Measurements from ENCODE around the gene SLC9A5.

The SLC9A5 gene

DNA sequence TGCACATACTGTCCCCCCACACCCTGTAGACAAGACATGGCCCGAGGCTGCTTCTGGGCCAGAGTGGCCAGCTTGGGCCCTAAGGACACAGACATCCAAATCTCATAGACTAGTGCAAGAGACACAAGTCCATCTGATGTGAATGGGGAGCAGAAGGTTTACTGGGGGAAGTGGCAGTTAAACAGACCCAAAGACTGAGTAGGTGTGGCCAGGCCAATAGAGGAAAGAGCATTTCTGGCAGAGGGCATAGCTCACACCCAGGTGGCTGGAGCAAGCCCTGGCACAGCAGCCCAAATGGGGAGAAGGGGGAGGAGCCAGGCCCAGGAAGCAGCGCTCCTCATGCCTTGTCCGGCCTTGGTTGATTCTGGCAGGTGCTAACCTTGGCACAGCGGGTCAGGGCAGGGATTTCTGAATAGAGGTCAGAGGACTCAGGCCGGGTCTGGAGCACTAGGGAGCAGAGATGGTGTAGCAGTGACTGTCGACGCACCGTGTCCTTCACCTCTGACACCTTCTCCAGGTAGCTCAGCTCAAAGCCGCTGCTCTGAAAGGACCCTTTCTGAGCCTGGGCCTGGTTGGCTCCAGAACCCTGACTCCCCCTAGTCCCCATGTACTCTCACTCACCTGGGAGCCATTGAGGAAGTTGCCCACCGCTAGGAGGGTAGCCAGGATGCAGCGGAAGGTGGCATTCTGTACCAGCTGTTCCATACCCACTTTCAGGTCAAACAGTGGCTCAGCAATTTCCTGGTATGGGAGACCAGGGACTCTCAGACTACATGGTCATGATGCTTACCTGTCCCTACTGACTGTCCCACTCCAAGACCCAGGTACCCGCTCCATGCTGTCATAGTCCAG, 17.7 kb upstream of the SLC9A5 start:
- H3K4me3 ChIP-seq (ENCODE audit: low read length): no peak overlapping the region
- no peaks in the 10 kb centered on the region; the same call in 1 of the 2 replicates for H3K4me1 ChIP-seq (ENCODE audit: control insufficient read depth, insufficient read depth, low read length)
- WGBS (ENCODE audit: insufficient coverage, insufficient read length): no CpG with 5 or more reads among the region's 12 CpGs
- no peak for DNase-seq (ENCODE audit: low read depth, low spot score)
- H3K27ac ChIP-seq (ENCODE audit: low read length): no peak overlapping the region
- no peaks in the 10 kb centered on the region for H3K9me3 ChIP-seq (ENCODE audit: control insufficient read depth, insufficient read depth, low read length)
- H3K27me3 ChIP-seq (ENCODE audit: control insufficient read depth, insufficient read depth, low read length): no peaks in the 10 kb centered on the region
- H3K36me3 ChIP-seq (ENCODE audit: control insufficient read depth, insufficient read depth, low read length): peaks cover 36% of the 10 kb centered on the region

- WGBS (ENCODE audit: insufficient coverage, insufficient read length): no CpG with 5 or more reads among the region's 7 CpGs
- H3K27ac ChIP-seq (ENCODE audit: low read length): no peak overlapping the region
- H3K36me3 ChIP-seq (ENCODE audit: control insufficient read depth, insufficient read depth, low read length): peaks cover 50% of the 10 kb centered on the region
- peaks cover 2% of the 10 kb centered on the region; the same call in 1 of the 2 replicates for H3K4me1 ChIP-seq (ENCODE audit: control insufficient read depth, insufficient read depth, low read length)
- DNase-seq (ENCODE audit: low read depth, low spot score): no peak
- no peaks in the 10 kb centered on the region for H3K9me3 ChIP-seq (ENCODE audit: control insufficient read depth, insufficient read depth, low read length)
- H3K27me3 ChIP-seq (ENCODE audit: control insufficient read depth, insufficient read depth, low read length): no peaks in the 10 kb centered on the region
- no peak overlapping the region for H3K4me3 ChIP-seq (ENCODE audit: low read length)
Measured at GRCh38 chr16:67233596-67233995, 15.2 kb upstream of the SLC9A5 start.

DNA sequence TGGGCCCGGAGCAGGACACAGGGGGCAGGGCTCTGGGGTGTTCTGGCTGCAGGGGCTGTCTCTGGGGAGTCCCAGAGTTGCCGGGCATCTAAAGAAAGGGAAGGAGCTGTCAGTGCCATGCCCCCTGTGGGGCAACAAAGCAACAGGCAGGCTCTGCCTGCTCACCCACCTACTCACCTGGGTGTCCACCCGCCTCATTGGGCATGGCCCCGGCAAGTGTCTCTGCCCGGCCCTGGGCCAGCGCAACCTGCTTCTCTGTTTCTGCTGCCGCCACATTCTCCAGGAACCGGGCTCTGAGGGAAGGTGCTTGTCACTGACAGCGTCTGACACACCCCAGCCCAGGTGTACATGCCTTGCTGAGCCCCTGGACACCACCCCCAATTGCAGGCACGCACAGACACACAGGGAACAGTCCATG, 14.6 kb upstream of the SLC9A5 start:
- Histone ChIP-seq H3K9me3 (ENCODE audit: control insufficient read depth, insufficient read depth, low read length) (no peaks in the 10 kb centered on the region), H3K27ac (ENCODE audit: low read length) (no peak overlapping the region), H3K36me3 (ENCODE audit: control insufficient read depth, insufficient read depth, low read length) (peaks cover 48% of the 10 kb centered on the region), H3K4me3 (ENCODE audit: low read length) (no peak overlapping the region), H3K4me1 (ENCODE audit: control insufficient read depth, insufficient read depth, low read length) (peaks cover 2% of the 10 kb centered on the region; the same call in 1 of the 2 replicates), H3K27me3 (ENCODE audit: control insufficient read depth, insufficient read depth, low read length) (no peaks in the 10 kb centered on the region)
- WGBS (ENCODE audit: insufficient coverage, insufficient read length): no CpG with 5 or more reads among the region's 10 CpGs
- no peak for DNase-seq (ENCODE audit: low read depth, low spot score)

DNA sequence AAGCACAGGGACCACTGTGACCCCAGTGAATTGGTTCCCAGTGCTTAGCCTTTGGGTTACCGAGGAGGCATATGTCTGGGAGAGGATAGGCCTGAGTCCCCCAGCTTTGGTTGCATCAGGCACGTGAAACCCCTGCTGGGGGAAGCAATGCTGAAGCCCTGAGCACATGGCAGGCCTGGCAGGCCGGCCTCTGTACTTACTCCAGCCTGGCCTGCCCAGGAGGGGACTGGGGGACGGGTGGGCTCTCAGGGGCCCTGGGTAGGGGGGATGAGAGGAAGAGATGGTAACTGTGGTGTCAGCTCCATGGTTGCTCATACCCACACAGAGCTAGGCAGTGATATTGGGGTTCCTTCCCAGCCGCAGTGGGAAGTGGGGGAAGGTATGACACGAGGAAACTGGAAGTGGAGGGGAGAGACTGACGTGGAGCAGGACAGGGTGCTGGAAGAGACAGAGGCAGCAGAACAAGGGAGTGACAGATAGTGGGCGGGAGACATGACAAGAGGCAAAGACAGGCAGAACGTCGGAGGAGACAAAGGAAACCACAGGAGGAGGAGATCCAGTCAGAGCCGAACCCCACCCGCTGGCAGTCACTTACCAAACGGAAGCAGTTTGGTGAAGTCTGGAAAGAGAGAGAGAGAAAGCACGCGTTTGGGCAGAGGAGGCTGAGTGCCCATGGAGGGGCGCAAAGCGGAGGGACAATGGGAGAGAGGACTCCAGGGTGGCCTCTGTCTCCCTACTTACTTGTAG, 12.8 kb upstream of the SLC9A5 start:
- no peak overlapping the region for H3K4me3 ChIP-seq (ENCODE audit: low read length)
- no peaks in the 10 kb centered on the region for H3K27me3 ChIP-seq (ENCODE audit: control insufficient read depth, insufficient read depth, low read length)
- peaks cover 2% of the 10 kb centered on the region; the same call in 1 of the 2 replicates for H3K4me1 ChIP-seq (ENCODE audit: control insufficient read depth, insufficient read depth, low read length)
- no peak overlapping the region for H3K27ac ChIP-seq (ENCODE audit: low read length)
- DNase-seq (ENCODE audit: low read depth, low spot score): no peak
- no CpG with 5 or more reads among the region's 17 CpGs for WGBS (ENCODE audit: insufficient coverage, insufficient read length)
- peaks cover 30% of the 10 kb centered on the region for H3K36me3 ChIP-seq (ENCODE audit: control insufficient read depth, insufficient read depth, low read length)
- H3K9me3 ChIP-seq (ENCODE audit: control insufficient read depth, insufficient read depth, low read length): no peaks in the 10 kb centered on the region

- H3K36me3 ChIP-seq (ENCODE audit: control insufficient read depth, insufficient read depth, low read length): peaks cover 23% of the 10 kb centered on the region
- no peak overlapping the region for H3K27ac ChIP-seq (ENCODE audit: low read length)
- H3K27me3 ChIP-seq (ENCODE audit: control insufficient read depth, insufficient read depth, low read length): no peaks in the 10 kb centered on the region
- DNase-seq (ENCODE audit: low read depth, low spot score): no peak
- H3K9me3 ChIP-seq (ENCODE audit: control insufficient read depth, insufficient read depth, low read length): no peaks in the 10 kb centered on the region
- peaks cover 6% of the 10 kb centered on the region; the same call in 1 of the 2 replicates for H3K4me1 ChIP-seq (ENCODE audit: control insufficient read depth, insufficient read depth, low read length)
- H3K4me3 ChIP-seq (ENCODE audit: low read length): no peak overlapping the region
- WGBS (ENCODE audit: insufficient coverage, insufficient read length): no CpG with 5 or more reads among the region's 50 CpGs
Measured at GRCh38 chr16:67236563-67237395, 12.0 kb upstream of the SLC9A5 start.

GRCh38 chr16:67237396-67238277, 11.1 kb upstream of the SLC9A5 start:
- no CpG with 5 or more reads among the region's 16 CpGs for WGBS (ENCODE audit: insufficient coverage, insufficient read length)
- H3K36me3 ChIP-seq (ENCODE audit: control insufficient read depth, insufficient read depth, low read length): peaks cover 20% of the 10 kb centered on the region

GRCh38 chr16:67238278-67238575, 10.6 kb upstream of the SLC9A5 start:
- no peaks in the 10 kb centered on the region for H3K27me3 ChIP-seq (ENCODE audit: control insufficient read depth, insufficient read depth, low read length)
- H3K4me1 ChIP-seq (ENCODE audit: control insufficient read depth, insufficient read depth, low read length): peaks cover 6% of the 10 kb centered on the region; the same call in 1 of the 2 replicates
- peaks cover 20% of the 10 kb centered on the region for H3K36me3 ChIP-seq (ENCODE audit: control insufficient read depth, insufficient read depth, low read length)
- no CpG with 5 or more reads among the region's 3 CpGs for WGBS (ENCODE audit: insufficient coverage, insufficient read length)
- no peak overlapping the region for H3K27ac ChIP-seq (ENCODE audit: low read length)
- no peak for DNase-seq (ENCODE audit: low read depth, low spot score)
- H3K4me3 ChIP-seq (ENCODE audit: low read length): no peak overlapping the region
- no peaks in the 10 kb centered on the region for H3K9me3 ChIP-seq (ENCODE audit: control insufficient read depth, insufficient read depth, low read length)

More at GRCh38 chr16:67237396-67238277, 11.1 kb upstream of the SLC9A5 start:
- Histone ChIP-seq H3K4me3 (ENCODE audit: low read length) (no peak overlapping the region), H3K9me3 (ENCODE audit: control insufficient read depth, insufficient read depth, low read length) (no peaks in the 10 kb centered on the region), H3K27me3 (ENCODE audit: control insufficient read depth, insufficient read depth, low read length) (no peaks in the 10 kb centered on the region), H3K4me1 (ENCODE audit: control insufficient read depth, insufficient read depth, low read length) (peaks cover 6% of the 10 kb centered on the region; the same call in 1 of the 2 replicates), H3K27ac (ENCODE audit: low read length) (no peak overlapping the region)
- DNase-seq (ENCODE audit: low read depth, low spot score): no peak

GRCh38 chr16:67238806-67239470, 9.8 kb upstream of the SLC9A5 start:
- WGBS (ENCODE audit: insufficient coverage, insufficient read length): no CpG with 5 or more reads among the region's 9 CpGs
- Histone ChIP-seq H3K4me3 (ENCODE audit: low read length) (no peak overlapping the region), H3K4me1 (ENCODE audit: control insufficient read depth, insufficient read depth, low read length) (peaks cover 6% of the 10 kb centered on the region; the same call in 1 of the 2 replicates), H3K27ac (ENCODE audit: low read length) (no peak overlapping the region), H3K36me3 (ENCODE audit: control insufficient read depth, insufficient read depth, low read length) (peaks cover 20% of the 10 kb centered on the region), H3K27me3 (ENCODE audit: control insufficient read depth, insufficient read depth, low read length) (no peaks in the 10 kb centered on the region), H3K9me3 (ENCODE audit: control insufficient read depth, insufficient read depth, low read length) (no peaks in the 10 kb centered on the region)
- no peak for DNase-seq (ENCODE audit: low read depth, low spot score)

GRCh38 chr16:67240506-67240905, 8.3 kb upstream of the SLC9A5 start:
- H3K9me3 ChIP-seq (ENCODE audit: control insufficient read depth, insufficient read depth, low read length): no peaks in the 10 kb centered on the region
- no peaks in the 10 kb centered on the region for H3K27me3 ChIP-seq (ENCODE audit: control insufficient read depth, insufficient read depth, low read length)
- peaks cover 17% of the 10 kb centered on the region for H3K36me3 ChIP-seq (ENCODE audit: control insufficient read depth, insufficient read depth, low read length)
- H3K4me1 ChIP-seq (ENCODE audit: control insufficient read depth, insufficient read depth, low read length): peaks cover 10% of the 10 kb centered on the region
- no peak for DNase-seq (ENCODE audit: low read depth, low spot score)
- H3K27ac ChIP-seq (ENCODE audit: low read length): no peak overlapping the region
- H3K4me3 ChIP-seq (ENCODE audit: low read length): no peak overlapping the region
- no CpG with 5 or more reads among the region's 4 CpGs for WGBS (ENCODE audit: insufficient coverage, insufficient read length)

Measured in iPS DF 6.9 (cell line).